GM18868 (cell line): ENCODE data around the gene HEXIM1.

Experiments used
- ATAC-seq: cut with Tn5 transposase; IDR thresholded peaks from one replicate; pipeline ENCODE4 v1.9.1; 2021; ENCODE audit warnings: mild to moderate bottlenecking, moderate library complexity; ENCODE audit not compliant: unreplicated experiment

HEXIM1 gene

DNA sequence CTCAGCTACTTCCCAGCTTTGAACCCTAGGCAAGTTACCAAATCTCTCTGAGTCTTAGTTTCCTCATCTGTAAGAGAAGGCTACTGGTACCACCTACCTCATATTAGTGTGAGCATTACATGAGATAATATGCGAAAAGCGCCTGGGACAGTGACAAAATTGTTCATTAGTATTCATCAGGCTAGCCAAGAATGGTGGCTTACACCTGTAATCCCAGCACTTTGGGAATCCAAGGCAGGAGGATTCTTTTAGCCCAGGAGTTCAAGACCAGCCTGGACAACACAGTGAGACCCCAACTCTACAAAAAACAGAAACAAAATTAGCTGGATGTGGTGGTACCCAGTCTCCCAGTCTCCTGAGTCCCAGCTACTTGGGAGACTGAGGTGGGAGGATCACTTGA, 19.3 kb upstream of the HEXIM1 start:
- ATAC-seq: no peak

GRCh38 chr17:45129426-45129939, 18.8 kb upstream of the HEXIM1 start:
- no peak for ATAC-seq

- ATAC-seq: no peak
Measured at GRCh38 chr17:45129940-45130680, 18.2 kb upstream of the HEXIM1 start.

DNA sequence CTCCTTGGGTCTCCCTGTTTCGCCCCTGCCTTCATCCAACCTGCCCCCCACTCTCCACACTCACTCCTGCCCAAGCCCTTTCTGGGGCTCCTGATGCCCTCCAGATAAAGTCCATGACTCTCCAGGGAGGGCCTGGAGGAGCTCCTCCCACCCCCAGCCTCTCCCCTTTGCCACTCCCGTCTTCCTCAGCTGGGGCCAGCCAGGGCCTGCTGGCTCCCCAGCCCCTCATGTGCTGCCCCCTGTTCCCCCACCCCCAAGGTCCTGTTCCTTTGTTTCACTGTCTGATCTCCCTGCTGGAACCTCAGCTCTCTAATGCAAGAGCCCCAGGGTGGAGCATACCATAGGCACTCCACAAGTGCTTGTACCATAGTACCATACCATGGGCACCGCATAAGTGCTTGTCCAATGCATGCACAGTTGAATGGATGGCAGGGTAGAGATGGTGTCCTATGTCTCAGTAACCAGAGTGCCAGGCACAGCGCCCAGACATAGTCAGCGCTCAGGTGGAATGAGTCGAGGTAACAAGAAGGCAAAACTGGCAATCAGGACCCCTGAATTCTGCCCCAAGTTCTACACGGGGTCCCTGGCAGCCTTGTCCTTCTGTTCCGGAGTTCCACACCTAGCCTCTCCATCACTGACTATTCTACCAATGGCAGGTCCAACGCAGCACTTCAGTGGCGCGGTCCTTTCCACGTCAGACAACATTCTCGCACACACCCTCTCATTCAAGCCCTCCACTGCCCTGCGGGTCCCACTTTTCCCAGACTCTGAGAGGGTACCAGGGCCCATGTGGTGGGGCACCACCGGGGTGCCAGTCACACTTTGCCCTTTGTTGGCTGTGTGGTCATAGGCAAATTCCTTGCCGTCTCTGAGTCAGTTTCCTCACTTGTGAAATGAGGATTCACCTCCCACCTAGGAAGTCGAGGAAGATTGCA, 17.3 kb upstream of the HEXIM1 start:
- no peak for ATAC-seq

DNA sequence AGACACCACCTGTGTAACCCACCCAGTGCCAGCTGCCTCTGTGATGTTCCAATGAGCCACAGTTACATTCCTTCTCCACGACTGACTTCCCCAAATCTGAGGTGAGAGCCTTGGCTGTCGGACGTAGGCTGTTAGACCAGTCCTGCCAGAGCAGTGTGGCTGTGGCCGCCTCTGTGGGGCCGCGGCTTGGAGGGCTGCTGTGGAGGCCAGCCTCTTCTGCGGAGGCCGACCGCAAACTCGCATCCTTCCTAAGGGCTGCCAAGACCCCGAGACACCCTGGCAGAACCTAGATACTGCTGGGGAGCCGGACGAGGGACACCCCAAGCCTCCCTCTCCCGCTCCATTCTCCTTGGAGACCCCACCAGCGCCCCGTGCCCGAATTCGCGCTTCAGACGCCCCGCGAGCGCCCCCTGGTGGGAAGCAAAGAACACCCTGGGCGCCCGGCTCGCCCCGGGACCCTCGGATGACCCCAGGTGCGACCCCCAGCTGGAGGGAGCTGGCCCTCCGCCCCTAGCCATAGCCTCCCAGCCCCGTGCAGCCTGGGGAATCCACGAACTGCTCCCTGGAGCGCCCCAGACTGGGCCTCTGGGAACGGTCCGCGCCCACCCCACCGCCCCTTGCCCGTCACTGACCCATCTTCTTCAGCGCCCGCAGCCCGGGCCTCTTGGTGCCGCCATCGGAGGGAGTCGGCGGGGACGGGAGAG, 16.5 kb upstream of the HEXIM1 start:
- no peak for ATAC-seq

DNA sequence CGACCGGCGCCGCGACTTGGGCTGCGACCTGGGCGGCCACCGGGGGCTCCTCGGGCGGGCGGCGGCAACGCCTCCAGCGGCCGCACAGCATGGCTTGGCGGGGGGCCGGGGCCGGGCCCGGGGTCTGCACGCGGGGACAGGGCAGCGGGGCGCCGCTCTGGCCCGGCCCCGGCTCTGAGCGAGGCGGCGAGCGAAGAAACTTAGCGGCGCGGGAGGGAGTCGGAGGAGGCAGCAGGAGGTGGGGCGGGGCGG, 16.0 kb upstream of the HEXIM1 start, which contains the start of gene PLCD3:
TSS of gene PLCD3 (minus strand) at position 196 of the 252 bp plus-strand sequence. CDS start at position 91, 105 bp downstream.
- no peak for ATAC-seq

- no peak for ATAC-seq
Measured at GRCh38 chr17:45132572-45133463, 15.5 kb upstream of the HEXIM1 start.

DNA sequence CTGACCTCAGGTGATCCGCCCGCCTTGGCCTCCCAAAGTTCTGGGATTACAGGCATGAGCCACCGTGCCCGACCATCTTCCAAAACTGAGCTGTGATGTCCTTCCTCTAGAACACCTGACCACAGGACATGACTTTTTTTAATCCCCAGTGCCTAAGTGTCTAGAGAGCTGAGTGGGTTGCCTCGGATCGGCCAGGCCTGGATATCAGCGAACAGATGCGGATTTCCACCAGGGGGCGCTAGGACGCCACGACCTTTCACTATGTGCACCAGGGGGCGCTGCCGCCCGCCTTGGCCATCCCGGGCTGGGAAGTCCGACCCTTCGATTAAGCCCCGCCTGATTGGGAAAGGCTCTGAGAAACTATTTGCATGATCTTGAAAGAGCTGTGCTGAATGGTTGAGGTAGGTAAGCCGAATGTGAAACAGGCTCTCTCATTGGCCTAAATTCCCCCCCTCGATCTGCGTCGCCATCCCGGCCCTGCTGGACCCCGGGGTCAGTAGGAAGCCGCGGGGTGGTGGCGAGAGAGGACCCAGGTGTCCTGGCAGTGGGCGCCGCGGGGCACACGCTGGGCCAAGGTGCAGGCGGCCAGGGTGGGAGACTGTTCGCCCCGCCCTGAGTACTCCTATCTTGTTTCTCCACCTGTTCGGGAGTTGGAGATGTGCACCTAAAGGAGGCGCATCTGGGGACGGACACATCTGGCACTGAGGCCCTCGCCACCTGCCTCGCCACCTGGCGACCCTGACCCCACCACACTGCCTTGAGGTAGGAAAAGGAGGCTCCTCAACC, 12.9 kb upstream of the HEXIM1 start, which contains the start of gene ACBD4:
TSS of gene ACBD4 (plus strand) at position 496 of the 786 bp plus-strand sequence. CDS start 458 bp downstream, outside the sequence.
- ATAC-seq: peak; percentile 81

DNA sequence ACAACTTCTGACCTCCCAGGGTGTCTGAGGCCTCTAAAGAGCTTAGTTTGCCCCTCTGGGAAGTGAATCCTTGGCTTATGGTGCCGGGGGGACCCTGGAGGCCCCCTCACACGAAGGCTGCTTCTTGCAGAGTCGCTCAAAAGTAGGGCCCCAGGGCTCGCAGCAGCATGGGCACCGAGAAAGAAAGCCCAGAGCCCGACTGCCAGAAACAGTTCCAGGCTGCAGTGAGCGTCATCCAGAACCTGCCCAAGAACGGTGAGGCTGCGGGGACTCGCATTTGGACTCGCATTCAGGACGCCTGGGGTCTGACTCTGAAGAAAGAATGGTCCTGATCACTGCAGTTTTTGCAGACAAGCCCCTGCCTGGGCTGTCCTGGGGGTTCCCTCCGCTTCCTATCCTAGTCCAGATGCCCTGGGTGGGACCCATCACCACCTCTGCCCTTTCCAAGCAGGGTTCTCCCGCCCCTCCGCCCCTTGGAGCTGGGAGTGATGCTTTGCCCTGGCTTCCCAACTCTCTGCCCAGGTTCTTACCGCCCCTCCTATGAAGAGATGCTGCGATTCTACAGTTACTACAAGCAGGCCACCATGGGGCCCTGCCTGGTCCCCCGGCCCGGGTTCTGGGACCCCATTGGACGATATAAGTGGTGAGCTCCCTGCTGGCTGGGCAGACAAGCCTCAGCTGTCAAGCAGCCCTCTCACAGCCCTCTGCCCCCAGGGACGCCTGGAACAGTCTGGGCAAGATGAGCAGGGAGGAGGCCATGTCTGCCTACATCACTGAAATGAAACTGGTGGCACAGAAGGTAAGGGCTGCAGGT, 12.1 kb upstream of the HEXIM1 start:
- ATAC-seq: no peak

- ATAC-seq: no peak
Measured at GRCh38 chr17:45136846-45137560, 11.3 kb upstream of the HEXIM1 start.

GRCh38 chr17:45137561-45138305, 10.5 kb upstream of the HEXIM1 start:
- no peak for ATAC-seq

DNA sequence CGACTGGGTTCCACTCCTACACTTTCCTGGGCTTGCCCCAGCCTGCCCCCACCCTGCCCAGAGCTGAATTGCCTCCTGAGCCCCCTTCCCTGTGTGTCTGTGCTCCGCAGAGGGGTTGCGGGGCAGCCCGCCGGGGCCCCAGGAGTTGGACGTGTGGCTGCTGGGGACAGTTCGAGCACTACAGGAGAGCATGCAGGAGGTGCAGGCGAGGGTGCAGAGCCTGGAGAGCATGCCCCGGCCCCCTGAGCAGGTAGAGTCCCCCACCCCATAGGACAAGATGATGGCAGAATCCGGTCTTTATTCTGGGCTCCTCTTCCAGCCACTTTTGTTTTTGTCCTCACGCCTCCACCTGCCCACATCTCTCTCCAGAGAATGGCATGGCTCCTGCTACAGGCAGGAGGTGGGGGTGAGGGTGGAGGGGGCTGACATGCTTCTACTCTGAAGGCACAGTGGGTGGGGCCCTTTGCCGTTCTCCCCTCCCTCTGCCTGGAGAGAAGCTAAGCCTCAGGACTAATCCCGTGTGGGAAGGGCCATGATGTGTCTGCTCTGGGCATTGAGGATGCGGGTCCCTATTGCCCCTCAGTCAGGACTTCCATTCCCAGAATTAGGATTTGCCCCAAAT, 9.3 kb upstream of the HEXIM1 start:
- no peak for ATAC-seq

GRCh38 chr17:45139533-45139920, 8.7 kb upstream of the HEXIM1 start:
- ATAC-seq: no peak

DNA sequence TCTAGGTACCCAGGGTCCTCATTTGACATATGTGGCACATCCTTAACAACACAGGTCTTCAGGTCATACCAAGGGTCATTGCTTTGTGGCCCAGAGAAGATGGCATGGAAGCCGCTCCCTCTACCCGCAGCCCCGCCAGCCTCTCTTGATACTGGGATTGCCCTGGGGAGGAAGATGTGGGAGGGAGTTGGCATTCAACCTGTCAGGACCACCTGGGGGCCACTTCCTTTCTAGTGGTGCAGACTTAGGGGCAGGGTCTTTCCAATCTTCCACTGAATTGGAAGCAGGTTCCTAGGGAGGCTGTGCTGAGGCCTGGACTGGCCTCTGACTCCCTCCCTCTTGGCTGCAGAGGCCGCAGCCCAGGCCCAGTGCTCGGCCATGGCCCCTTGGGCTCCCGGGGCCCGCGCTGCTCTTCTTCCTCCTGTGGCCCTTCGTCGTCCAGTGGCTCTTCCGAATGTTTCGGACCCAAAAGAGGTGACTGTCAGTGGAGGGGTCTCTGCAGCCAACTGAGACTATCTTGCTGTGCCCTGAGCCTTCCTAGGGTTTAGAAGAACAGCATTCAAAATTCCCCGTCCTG, 5.1 kb upstream of the HEXIM1 start:
- ATAC-seq: no peak

- ATAC-seq: no peak
Measured at GRCh38 chr17:45143767-45144198, 4.5 kb upstream of the HEXIM1 start.
